Measurements from ENCODE around the gene OTUB2. TPM values are rescaled to one million over a fixed set of nuclear protein-coding genes. Genes with fewer than 3 reads are reported as not detected.

The OTUB2 gene
- polyA plus RNA-seq, 3 donors from 2014 or later: 0.22 to 0.33 TPM; not detected in 1

- Mint-ChIP-seq H3K27ac (no peak overlapping the region), H3K27me3 (ENCODE audit: low read depth in 3 of 3) (peaks cover 11 to 18% (median 12%) of the 10 kb centered on the region in 3 donors), H3K4me3 (no peak overlapping the region)
Observed at GRCh38 chr14:94019329-94019728, 6.8 kb upstream of the OTUB2 start.

GRCh38 chr14:94020267-94020666 lies 5.9 kb upstream of the OTUB2 start:
- no peak for DNase-seq
- Mint-ChIP-seq H3K4me1 (no peaks in the 10 kb centered on the region), H3K9me3 (no peaks in the 10 kb centered on the region), H3K36me3 (no peaks in the 10 kb centered on the region), H3K27me3 (ENCODE audit: low read depth in 3 of 3) (peaks cover 9 to 13% (median 12%) of the 10 kb centered on the region in 3 donors), H3K4me3 (no peak overlapping the region), H3K27ac (no peak overlapping the region)

More at GRCh38 chr14:94019329-94019728, 6.8 kb upstream of the OTUB2 start:
- DNase-seq: no peak
- Mint-ChIP-seq H3K9me3 (no peaks in the 10 kb centered on the region), H3K36me3 (no peaks in the 10 kb centered on the region), H3K4me1 (no peaks in the 10 kb centered on the region)

- H3K27ac Mint-ChIP-seq: no peak overlapping the region
- no peaks in the 10 kb centered on the region for H3K9me3 Mint-ChIP-seq
- H3K36me3 Mint-ChIP-seq: no peaks in the 10 kb centered on the region
Observed at GRCh38 chr14:94021001-94021400, 5.1 kb upstream of the OTUB2 start.

GRCh38 chr14:94021416-94022157 lies 4.6 kb upstream of the OTUB2 start:
- peaks cover 5 to 7% of the 10 kb centered on the region in 2 donors for H3K4me1 Mint-ChIP-seq
- H3K4me3 Mint-ChIP-seq: no peak overlapping the region
- H3K36me3 Mint-ChIP-seq: no peaks in the 10 kb centered on the region
- H3K27me3 Mint-ChIP-seq (ENCODE audit: low read depth in 3 of 3): peaks cover under 1 to 12% (median 4%) of the 10 kb centered on the region in 3 donors
- no peak for DNase-seq
- no peaks in the 10 kb centered on the region for H3K9me3 Mint-ChIP-seq
- no peak overlapping the region for H3K27ac Mint-ChIP-seq

More at GRCh38 chr14:94021001-94021400, 5.1 kb upstream of the OTUB2 start:
- peaks cover 6 to 12% (median 6%) of the 10 kb centered on the region in 3 donors for H3K27me3 Mint-ChIP-seq (ENCODE audit: low read depth in 3 of 3)
- no peak for DNase-seq
- H3K4me1 Mint-ChIP-seq: peaks cover 4% of the 10 kb centered on the region in 2 donors
- H3K4me3 Mint-ChIP-seq: no peak overlapping the region

GRCh38 chr14:94022532-94023411 lies 3.4 kb upstream of the OTUB2 start:
- peaks cover 0 to 8% (median 4%) of the 10 kb centered on the region in 3 donors for H3K27me3 Mint-ChIP-seq (ENCODE audit: low read depth in 3 of 3)
- H3K4me1 Mint-ChIP-seq: peaks cover 7 to 8% of the 10 kb centered on the region in 2 donors
- H3K4me3 Mint-ChIP-seq: no peak overlapping the region
- H3K9me3 Mint-ChIP-seq: no peaks in the 10 kb centered on the region
- no peaks in the 10 kb centered on the region for H3K36me3 Mint-ChIP-seq
- no peak for DNase-seq
- H3K27ac Mint-ChIP-seq: no peak overlapping the region

GRCh38 chr14:94024549-94024948 lies 1.6 kb upstream of the OTUB2 start:
- Mint-ChIP-seq H3K9me3 (no peaks in the 10 kb centered on the region), H3K27me3 (ENCODE audit: low read depth in 3 of 3) (peaks cover 0 to 9% (median 4%) of the 10 kb centered on the region in 3 donors)

GRCh38 chr14:94025720-94026119 lies 420 bp upstream of the OTUB2 start:
- Mint-ChIP-seq H3K36me3 (no peaks in the 10 kb centered on the region), H3K27me3 (ENCODE audit: low read depth in 3 of 3) (peaks cover 5 to 10% (median 6%) of the 10 kb centered on the region in 3 donors), H3K4me3 (peak overlapping the region; percentile 80 to 86 (median 85)), H3K27ac (no peak overlapping the region), H3K9me3 (no peaks in the 10 kb centered on the region), H3K4me1 (peaks cover 7 to 11% of the 10 kb centered on the region in 2 donors)
- DNase-seq: no peak

More at GRCh38 chr14:94024549-94024948, 1.6 kb upstream of the OTUB2 start:
- Mint-ChIP-seq H3K36me3 (no peaks in the 10 kb centered on the region), H3K4me3 (no peak overlapping the region), H3K4me1 (peaks cover 7 to 11% of the 10 kb centered on the region in 2 donors), H3K27ac (no peak overlapping the region)
- DNase-seq: no peak

- no peaks in the 10 kb centered on the region for H3K9me3 Mint-ChIP-seq
- DNase-seq: no peak
- peaks cover 5 to 10% (median 6%) of the 10 kb centered on the region in 3 donors for H3K27me3 Mint-ChIP-seq (ENCODE audit: low read depth in 3 of 3)
- peak overlapping the region; percentile 16 to 61 (median 38) for H3K4me3 Mint-ChIP-seq
- no peak overlapping the region for H3K27ac Mint-ChIP-seq
- no peaks in the 10 kb centered on the region for H3K36me3 Mint-ChIP-seq
- H3K4me1 Mint-ChIP-seq: peaks cover 7 to 11% of the 10 kb centered on the region in 2 donors
Observed at GRCh38 chr14:94026889-94027469, 839 bp downstream of the OTUB2 start.

GRCh38 chr14:94027566-94028449 lies 1.7 kb downstream of the OTUB2 start:
- Mint-ChIP-seq H3K4me1 (peaks cover 7 to 11% of the 10 kb centered on the region in 2 donors), H3K36me3 (no peaks in the 10 kb centered on the region), H3K9me3 (no peaks in the 10 kb centered on the region), H3K4me3 (peak overlapping the region; percentile 43 to 69 (median 59)), H3K27ac (no peak overlapping the region), H3K27me3 (ENCODE audit: low read depth in 3 of 3) (peaks cover 5 to 8% (median 7%) of the 10 kb centered on the region in 3 donors)
- DNase-seq: no peak

GRCh38 chr14:94028450-94028826 lies 2.3 kb downstream of the OTUB2 start:
- peak overlapping the region in 3 of 5 donors; percentile 45 to 69 (median 59) for H3K4me3 Mint-ChIP-seq

GRCh38 chr14:94029265-94029664 lies 3.1 kb downstream of the OTUB2 start:
- no peak overlapping the region for H3K27ac Mint-ChIP-seq
- no peaks in the 10 kb centered on the region for H3K36me3 Mint-ChIP-seq
- H3K27me3 Mint-ChIP-seq (ENCODE audit: low read depth in 3 of 3): peaks cover 5 to 8% (median 7%) of the 10 kb centered on the region in 3 donors
- no peak overlapping the region for H3K4me3 Mint-ChIP-seq
- no peaks in the 10 kb centered on the region for H3K9me3 Mint-ChIP-seq
- peaks cover 7 to 11% of the 10 kb centered on the region in 2 donors for H3K4me1 Mint-ChIP-seq
- DNase-seq: no peak

More at GRCh38 chr14:94028450-94028826, 2.3 kb downstream of the OTUB2 start:
- H3K36me3 Mint-ChIP-seq: no peaks in the 10 kb centered on the region
- DNase-seq: no peak
- peaks cover 7 to 11% of the 10 kb centered on the region in 2 donors for H3K4me1 Mint-ChIP-seq
- H3K27me3 Mint-ChIP-seq (ENCODE audit: low read depth in 3 of 3): peaks cover 5 to 8% (median 7%) of the 10 kb centered on the region in 3 donors
- H3K9me3 Mint-ChIP-seq: no peaks in the 10 kb centered on the region
- H3K27ac Mint-ChIP-seq: peak overlapping the region in 1 of 6 donors; percentile 6

- Mint-ChIP-seq H3K4me3 (no peak overlapping the region), H3K27ac (no peak overlapping the region), H3K4me1 (peaks cover 7 to 11% of the 10 kb centered on the region in 2 donors), H3K36me3 (no peaks in the 10 kb centered on the region), H3K27me3 (ENCODE audit: low read depth in 3 of 3) (peaks cover 5 to 7% (median 6%) of the 10 kb centered on the region in 3 donors), H3K9me3 (no peaks in the 10 kb centered on the region)
- DNase-seq: no peak
Observed at GRCh38 chr14:94029671-94030203, 3.6 kb downstream of the OTUB2 start.

Data from immature natural killer cell (primary cell).